Urothelium cell line (cell line): ENCODE measurements around the gene DSTN.

Experiments
- DNase-seq: peaks from one replicate; pipeline ENCODE4 v3.0.0; 2011; ENCODE audit warnings: low spot score, mixed read lengths
- FAIRE-seq: peaks from 2 replicates; lab custom pipeline; 2011; peaks lifted over from hg19 to GRCh38; lab: Jason Lieb, UNC

Gene DSTN

GRCh38 chr20:17622086-17622850 lies 52.4 kb downstream of the DSTN start:
- DNase-seq (no peak), FAIRE-seq (no peak)

GRCh38 chr20:17622851-17623508 lies 53.1 kb downstream of the DSTN start:
- DNase-seq (no peak), FAIRE-seq (no peak)

- FAIRE-seq (peak; percentile 35), DNase-seq (no peak)
Observed at GRCh38 chr20:17624070-17624469, 54.2 kb downstream of the DSTN start.

GRCh38 chr20:17624551-17625245 lies 54.8 kb downstream of the DSTN start:
- DNase-seq, result no peak
- no peak for FAIRE-seq

GRCh38 chr20:17625246-17626051 lies 55.6 kb downstream of the DSTN start:
- DNase-seq, result no peak
- no peak for FAIRE-seq

- FAIRE-seq (no peak), DNase-seq (no peak)
Observed at GRCh38 chr20:17626217-17627007, 56.5 kb downstream of the DSTN start.

GRCh38 chr20:17627101-17627955 lies 57.5 kb downstream of the DSTN start:
- FAIRE-seq (no peak), DNase-seq (no peak)

GRCh38 chr20:17628101-17628841 lies 58.4 kb downstream of the DSTN start:
- FAIRE-seq, result no peak
- no peak for DNase-seq

GRCh38 chr20:17629025-17629424 lies 59.1 kb downstream of the DSTN start:
- DNase-seq (no peak), FAIRE-seq (no peak)

GRCh38 chr20:17629678-17630089 lies 59.8 kb downstream of the DSTN start:
- no peak for FAIRE-seq
- no peak for DNase-seq

- DNase-seq (no peak), FAIRE-seq (no peak)
Observed at GRCh38 chr20:17630151-17630805, 60.4 kb downstream of the DSTN start.

- no peak for DNase-seq
- FAIRE-seq, result no peak
Observed at GRCh38 chr20:17630806-17631195, 60.9 kb downstream of the DSTN start.

- FAIRE-seq (no peak), DNase-seq (no peak)
Observed at GRCh38 chr20:17631576-17632319, 61.9 kb downstream of the DSTN start.

GRCh38 chr20:17633221-17633849 lies 63.5 kb downstream of the DSTN start:
- FAIRE-seq, result no peak
- no peak for DNase-seq

GRCh38 chr20:17633850-17634500 lies 64.1 kb downstream of the DSTN start:
- DNase-seq (no peak), FAIRE-seq (no peak)

GRCh38 chr20:17634661-17635331 lies 64.9 kb downstream of the DSTN start:
- FAIRE-seq (no peak), DNase-seq (no peak)
